Endothelial cell of umbilical vein (primary cell): ENCODE results near the gene PPP2R3B. TPM values are rescaled to one million over a fixed set of nuclear protein-coding genes. Genes with fewer than 3 reads are reported as not detected.

ENCODE experiments used
- BruUV-seq: library from RNA; stranded (reverse); fragments of 400-500 nt; replicated peaks from 2 replicates; lab custom pipeline; 2021; lab: Mats Ljungman, UMichigan
- CTCF ChIA-PET: fragments of 300-600, 350-600 bp; sonication (Branson Sonifier 250); formaldehyde crosslinking; loops from one replicate; lab custom pipeline; 2021; ENCODE audit warnings: antibody characterized with exemption, inconsistent platforms; lab: Charles Lee
- POLR2A ChIA-PET: fragments of 300-600, 350-600 bp; sonication (Branson Sonifier 250); formaldehyde crosslinking; loops from one replicate; lab custom pipeline; 2021; ENCODE audit warnings: antibody characterized with exemption, inconsistent platforms; lab: Charles Lee
- DNase-seq: peaks from one replicate; pipeline ENCODE4 v3.0.0-alpha.2; 2011; ENCODE audit warnings: low read depth, low spot score
- FAIRE-seq: peaks from 2 replicates; lab custom pipeline; 2011; peaks lifted over from hg19 to GRCh38; lab: Jason Lieb, UNC
- H2AFZ ChIP-seq: 2 replicates; pipeline ENCODE4 v1.6.0; 2012; ENCODE audit warnings: low read depth, low read length, control low read depth, inconsistent platforms
- H3K27ac ChIP-seq: 2 replicates; pipeline ENCODE4 v1.5.1; 2011; ENCODE audit warnings: low read depth, mild to moderate bottlenecking, control low read depth, low read length, moderate library complexity; ENCODE audit not compliant: insufficient read depth
- H3K27me3 ChIP-seq, 2 experiments: 2 replicates each; pipeline versions ENCODE4 v1.6.0 to v1.6.1; 2011; ENCODE audit warnings: low read length in 2 of 2, mixed read lengths in 1 of 2; ENCODE audit not compliant: control insufficient read depth in 2 of 2, insufficient read depth in 2 of 2
- H3K36me3 ChIP-seq, 2 experiments: 2 replicates in 1 of 2; 3 replicates in 1 of 2; pipeline ENCODE4 v1.5.1; 2011; ENCODE audit warnings: low read length in 2 of 2, mild to moderate bottlenecking in 1 of 2, moderate library complexity in 1 of 2; ENCODE audit not compliant: control insufficient read depth in 2 of 2, insufficient read depth in 2 of 2; ENCODE audit errors: extremely low read depth in 1 of 2
- H3K4me1 ChIP-seq: 3 replicates; pipeline ENCODE4 v1.5.1; 2011; ENCODE audit warnings: mild to moderate bottlenecking, low read length; ENCODE audit not compliant: control insufficient read depth, insufficient read depth; ENCODE audit errors: extremely low read depth
- H3K4me2 ChIP-seq: 2 replicates; pipeline ENCODE4 v1.6.1; 2011; ENCODE audit warnings: low read length, control low read depth, mixed read lengths; ENCODE audit not compliant: insufficient read depth
- H3K4me3 ChIP-seq, 3 experiments: fragments of 200-600 bp in 1 of 3; sonication (generic), shearing (Covaris generic) in 1 of 3; replicated peaks in 1 of 3; 2 replicates each; pipeline ENCODE4 v1.5.1; 2011 to 2016; ENCODE audit warnings: control low read depth in 3 of 3, low read length in 3 of 3, mild to moderate bottlenecking in 2 of 3, inconsistent platforms in 1 of 3, low read depth in 1 of 3, moderate library complexity in 1 of 3; ENCODE audit not compliant: insufficient read depth in 1 of 3
- H3K79me2 ChIP-seq: 2 replicates; pipeline ENCODE4 v1.6.0; 2012; ENCODE audit warnings: low read length, inconsistent platforms; ENCODE audit not compliant: control insufficient read depth, insufficient read depth
- H3K9ac ChIP-seq: replicated peaks from 2 replicates; pipeline ENCODE3; 2011; ENCODE audit warnings: low read length, control low read depth; ENCODE audit not compliant: insufficient read depth; ENCODE audit errors: extremely low read depth
- H3K9me1 ChIP-seq: replicated peaks from 3 replicates; pipeline ENCODE4 v1.6.0; 2011; ENCODE audit warnings: mild to moderate bottlenecking, low read length; ENCODE audit not compliant: control insufficient read depth, insufficient read depth; ENCODE audit errors: extremely low read depth
- H3K9me3 ChIP-seq: replicated peaks from 2 replicates; pipeline ENCODE4 v1.5.1; 2012; ENCODE audit warnings: low read length, inconsistent platforms; ENCODE audit not compliant: control insufficient read depth, insufficient read depth
- H4K20me1 ChIP-seq: replicated peaks from 2 replicates; pipeline ENCODE3; 2011; ENCODE audit warnings: mild to moderate bottlenecking, low read length; ENCODE audit not compliant: control insufficient read depth, insufficient read depth; ENCODE audit errors: extremely low read depth
- CTCF ChIP-seq, 2 donors: IDR thresholded peaks; 1 replicate in 1 of 2; 2 replicates in 1 of 2; pipeline ENCODE4 v1.5.1; 2011; ENCODE audit warnings: low read length in 2 of 2, mild to moderate bottlenecking in 2 of 2, moderate library complexity in 2 of 2, control low read depth in 1 of 2, inconsistent platforms in 1 of 2, low read depth in 1 of 2; ENCODE audit not compliant: insufficient read depth in 1 of 2; ENCODE audit errors: extremely low read depth in 1 of 2
- EZH2 ChIP-seq: IDR thresholded peaks from 2 replicates; pipeline ENCODE4 v1.6.1; 2012; ENCODE audit warnings: borderline replicate concordance, low read depth, mild to moderate bottlenecking, moderate library complexity, low read length, inconsistent platforms; ENCODE audit not compliant: severe bottlenecking
- FOS ChIP-seq: IDR thresholded peaks from 2 replicates; pipeline ENCODE4 v1.6.1; 2011; ENCODE audit warnings: mild to moderate bottlenecking, low read length, moderate library complexity, borderline replicate concordance; ENCODE audit not compliant: insufficient read depth
- GATA2 ChIP-seq: IDR thresholded peaks from 2 replicates; pipeline ENCODE4 v1.7.0; 2011; ENCODE audit warnings: low read depth, mild to moderate bottlenecking, moderate library complexity, mixed read lengths, low read length; ENCODE audit not compliant: insufficient read length, insufficient read depth
- JUN ChIP-seq: IDR thresholded peaks from 2 replicates; pipeline ENCODE4 v1.6.1; 2011; ENCODE audit warnings: borderline replicate concordance, low read depth; ENCODE audit not compliant: insufficient read length, insufficient read depth
- MAX ChIP-seq: IDR thresholded peaks from 2 replicates; pipeline ENCODE4 v1.6.1; 2011; ENCODE audit not compliant: insufficient read depth, insufficient read length
- MYC ChIP-seq: IDR thresholded peaks from one replicate; pipeline ENCODE4 v1.6.1; 2011; ENCODE audit warnings: mild to moderate bottlenecking, low read depth, low read length
- POLR2A ChIP-seq: IDR thresholded peaks from 2 replicates; pipeline ENCODE4 v1.6.1; 2012; ENCODE audit warnings: low read depth, mild to moderate bottlenecking, control low read depth, low read length
- POLR2AphosphoS5 ChIP-seq: IDR thresholded peaks from 2 replicates; pipeline ENCODE4 v1.6.1; 2012; ENCODE audit warnings: low read depth, mild to moderate bottlenecking, control low read depth, low read length, moderate library complexity; ENCODE audit not compliant: insufficient read depth
- dilution Hi-C: fragments of 300-500 bp; cut with MboI; formaldehyde crosslinking; loops from one replicate; pipeline ENCODE4 v1.15.0; 2019; ENCODE audit warnings: low sequenced_read_pairs; ENCODE audit not compliant: extremely low pct_ligation_motif_present
- intact Hi-C: fragments of 100-400 bp; cut with micrococcal nuclease; formaldehyde crosslinking; loops from one replicate; pipeline ENCODE4 v1.10.0; 2022
- polyA plus RNA-seq, 4 experiments: library from polyadenylated mRNA; depleted of rRNA in 3 of 4; stranded (reverse) in 3 of 4; unstranded in 1 of 4; fragments of >200 nt; gene quantifications; 2 replicates each; pipeline versions ENCODE4 v1.2.1 to v1.2.3, GENCODE V29; 2011 to 2012; ENCODE audit warnings: missing spikeins in 1 of 4
- total RNA-seq: library from RNA; stranded (reverse); gene quantifications from 2 replicates; pipeline ENCODE4 v1.2.3, GENCODE V29; 2021

Gene PPP2R3B
- total and polyA plus RNA-seq, 2 donors (not counting 3 experiments of a cell fraction or from before 2014, with no cell fraction given) = 19.1 to 33.6 TPM

GRCh38 chrX:314049-314448 lies 72.7 kb downstream of the PPP2R3B start:
- no peak overlapping the region for H2AFZ ChIP-seq
- H3K79me2 ChIP-seq = peaks cover 12% of the 10 kb centered on the region
- CTCF ChIA-PET = no interaction called here
- no peak for DNase-seq
- H3K27ac ChIP-seq = no peak overlapping the region
- no TSS peak for BruUV-seq
- TF ChIP-seq MAX = no peak
- no peak for TF ChIP-seq EZH2
- no peak for TF ChIP-seq JUN
- TF ChIP-seq GATA2 = no peak
- no peak overlapping the region for H3K9ac ChIP-seq
- no peak for FAIRE-seq
- peaks cover 7 to 15% of the 10 kb centered on the region in 2 experiments for H3K36me3 ChIP-seq
- H4K20me1 ChIP-seq = no peaks in the 10 kb centered on the region
- no peaks in the 10 kb centered on the region for H3K27me3 ChIP-seq
- POLR2A ChIA-PET = no interaction called here
- dilution Hi-C loops (no loop called here), intact Hi-C loops (no loop called here)
- no peaks in the 10 kb centered on the region for H3K9me3 ChIP-seq
- H3K9me1 ChIP-seq = no peaks in the 10 kb centered on the region
- no peak overlapping the region for H3K4me3 ChIP-seq
- H3K4me2 ChIP-seq = no peak overlapping the region
- H3K4me1 ChIP-seq = no peaks in the 10 kb centered on the region

- Histone ChIP-seq H3K27ac (no peak overlapping the region), H3K4me1 (no peaks in the 10 kb centered on the region), H4K20me1 (no peaks in the 10 kb centered on the region), H3K27me3 (no peaks in the 10 kb centered on the region), H3K36me3 (peaks cover 7 to 18% of the 10 kb centered on the region in 2 experiments), H3K4me2 (no peak overlapping the region), H3K9me1 (no peaks in the 10 kb centered on the region), H2AFZ (no peak overlapping the region), H3K4me3 (no peak overlapping the region), H3K9ac (no peak overlapping the region), H3K79me2 (peaks cover 12% of the 10 kb centered on the region), H3K9me3 (no peaks in the 10 kb centered on the region)
- ChIA-PET CTCF (no interaction called here), POLR2A (no interaction called here)
- dilution Hi-C loops = no loop called here
- intact Hi-C loops = no loop called here
- DNase-seq = no peak
- no peak for TF ChIP-seq GATA2
- TF ChIP-seq MYC = no peak
- TF ChIP-seq FOS = no peak
- TF ChIP-seq POLR2A = no peak
- TF ChIP-seq CTCF (IDR thresholded peaks at IDR 0.05; ENCODE audit: extremely low read depth in 1 of 2, insufficient read depth in 1 of 2, low read depth in 1 of 2, low read length in 2 of 2) = no peak
- TF ChIP-seq JUN = no peak
- no peak for TF ChIP-seq EZH2
- no peak for TF ChIP-seq MAX
- no peak for TF ChIP-seq POLR2AphosphoS5
- no TSS peak for BruUV-seq
- FAIRE-seq = no peak
These were observed 73.2 kb downstream of the PPP2R3B start for GRCh38 chrX:313546-313945.
